ENCODE data around the gene PCDHB1. TPM values are rescaled to one million over a fixed set of nuclear protein-coding genes. Genes with fewer than 3 reads are reported as not detected.

The PCDHB1 gene
- total RNA-seq, 1 experiment from 2014 or later: not detected

Other genes with a start within 250 kb of the PCDHB1 start
- gene PCDHA4, start 244.3 kb upstream of the PCDHB1 start, total RNA-seq (2021; ENCODE audit: unreplicated experiment): not detected
- not detected for gene PCDHA5, start 229.8 kb upstream of the PCDHB1 start, total RNA-seq (2021; ENCODE audit: unreplicated experiment)
- not detected for gene PCDHA6, start 223.4 kb upstream of the PCDHB1 start, total RNA-seq (2021; ENCODE audit: unreplicated experiment)
- gene PCDHA7, start 217.1 kb upstream of the PCDHB1 start, total RNA-seq (2021; ENCODE audit: unreplicated experiment): not detected
- gene PCDHA8, start 210.2 kb upstream of the PCDHB1 start, total RNA-seq (2021; ENCODE audit: unreplicated experiment): not detected
- gene PCDHA9, start 203.0 kb upstream of the PCDHB1 start, total RNA-seq (2021; ENCODE audit: unreplicated experiment): not detected
- gene PCDHA10, start 195.5 kb upstream of the PCDHB1 start, total RNA-seq (2021; ENCODE audit: unreplicated experiment): 0.05 TPM
- 0.27 TPM for gene PCDHA11, start 182.4 kb upstream of the PCDHB1 start, total RNA-seq (2021; ENCODE audit: unreplicated experiment)
- not detected for gene PCDHA12, start 176.1 kb upstream of the PCDHB1 start, total RNA-seq (2021; ENCODE audit: unreplicated experiment)
- not detected for gene PCDHA13, start 169.2 kb upstream of the PCDHB1 start, total RNA-seq (2021; ENCODE audit: unreplicated experiment)
- 1.0 TPM for gene PCDHAC1, start 125.1 kb upstream of the PCDHB1 start, total RNA-seq (2021; ENCODE audit: unreplicated experiment)
- 3.2 TPM for gene PCDHAC2, start 84.9 kb upstream of the PCDHB1 start, total RNA-seq (2021; ENCODE audit: unreplicated experiment)
- not detected for gene PCDHB2, start 43.2 kb downstream of the PCDHB1 start, total RNA-seq (2021; ENCODE audit: unreplicated experiment)
- gene PCDHB3, start 49.1 kb downstream of the PCDHB1 start, total RNA-seq (2021; ENCODE audit: unreplicated experiment): 0.10 TPM
- gene PCDHB4, start 70.4 kb downstream of the PCDHB1 start, total RNA-seq (2021; ENCODE audit: unreplicated experiment): not detected
- gene PCDHB5, start 83.8 kb downstream of the PCDHB1 start, total RNA-seq (2021; ENCODE audit: unreplicated experiment): not detected
- gene PCDHB6, start 98.7 kb downstream of the PCDHB1 start, total RNA-seq (2021; ENCODE audit: unreplicated experiment): not detected
- not detected for gene PCDHB7, start 121.3 kb downstream of the PCDHB1 start, total RNA-seq (2021; ENCODE audit: unreplicated experiment)
- not detected for gene PCDHB8, start 126.4 kb downstream of the PCDHB1 start, total RNA-seq (2021; ENCODE audit: unreplicated experiment)
- not detected for gene PCDHB16, start 131.0 kb downstream of the PCDHB1 start, total RNA-seq (2021; ENCODE audit: unreplicated experiment)
- gene PCDHB9, start 135.8 kb downstream of the PCDHB1 start, total RNA-seq (2021; ENCODE audit: unreplicated experiment): 0.07 TPM
- not detected for gene PCDHB10, start 141.0 kb downstream of the PCDHB1 start, total RNA-seq (2021; ENCODE audit: unreplicated experiment)
- 0.07 TPM for gene PCDHB11, start 148.3 kb downstream of the PCDHB1 start, total RNA-seq (2021; ENCODE audit: unreplicated experiment)
- gene PCDHB12, start 157.3 kb downstream of the PCDHB1 start, total RNA-seq (2021; ENCODE audit: unreplicated experiment): not detected
- gene PCDHB13, start 162.5 kb downstream of the PCDHB1 start, total RNA-seq (2021; ENCODE audit: unreplicated experiment): 0.22 TPM
- gene PCDHB14, start 172.0 kb downstream of the PCDHB1 start, total RNA-seq (2021; ENCODE audit: unreplicated experiment): 0.27 TPM
- 0.07 TPM for gene PCDHB15, start 194.0 kb downstream of the PCDHB1 start, total RNA-seq (2021; ENCODE audit: unreplicated experiment)